Stimulated activated CD8-positive, alpha-beta memory T cell treated with anti-CD3 and anti-CD28 coated beads, Interleukin-4, amount 100 ng/mL, for 4 hours (primary cell): ENCODE measurements around the gene WASHC1.
"Not testable (repeated sequence)": the region's sequence is repeated elsewhere in the genome, so short reads cannot be mapped to it uniquely, and the experiment has no call there.

ENCODE experiments used
- DNase-seq, 2 donors: peaks; one replicate each; pipeline ENCODE4 v3.0.0-alpha.2; 2020; ENCODE audit warnings: low read depth in 2 of 2, low spot score in 1 of 2

Gene WASHC1

GRCh38 chr9:29356-29755 lies at the start of gene WASHC1:
Gene WASHC1 (minus strand): TSS chr9:29456. CDS start chr9:24999, 4,457 bp downstream.
- DNase-seq = not testable (repeated sequence)

GRCh38 chr9:78333-78732 lies 49.1 kb upstream of the WASHC1 start:
- not testable (repeated sequence) for DNase-seq

GRCh38 chr9:76389-76788 lies 47.1 kb upstream of the WASHC1 start:
- not testable (repeated sequence) for DNase-seq

- DNase-seq = not testable (repeated sequence)
These were observed 44.8 kb upstream of the WASHC1 start for GRCh38 chr9:73900-74525.

- DNase-seq = not testable (repeated sequence)
These were observed 44.0 kb upstream of the WASHC1 start for GRCh38 chr9:73076-73899.

GRCh38 chr9:63031-63629 lies 33.9 kb upstream of the WASHC1 start:
- DNase-seq = peak in 1 of 2 donors; percentile 13

GRCh38 chr9:52678-53077 lies 23.4 kb upstream of the WASHC1 start:
- not testable (repeated sequence) for DNase-seq

- DNase-seq = not testable (repeated sequence)
These were observed 19.1 kb upstream of the WASHC1 start for GRCh38 chr9:48190-48842.

- not testable (repeated sequence) for DNase-seq
These were observed 17.5 kb upstream of the WASHC1 start for GRCh38 chr9:46639-47271.

- DNase-seq = not testable (repeated sequence)
These were observed 16.9 kb upstream of the WASHC1 start for GRCh38 chr9:46164-46563.

GRCh38 chr9:45180-45878 lies 16.1 kb upstream of the WASHC1 start:
- not testable (repeated sequence) for DNase-seq

GRCh38 chr9:44416-44815 lies 15.2 kb upstream of the WASHC1 start:
- DNase-seq = not testable (repeated sequence)

- not testable (repeated sequence) for DNase-seq
These were observed 14.4 kb upstream of the WASHC1 start for GRCh38 chr9:43636-44035.

GRCh38 chr9:43116-43515 lies 13.9 kb upstream of the WASHC1 start:
- not testable (repeated sequence) for DNase-seq

GRCh38 chr9:41819-42218 lies 12.6 kb upstream of the WASHC1 start:
- DNase-seq = not testable (repeated sequence)

GRCh38 chr9:41261-41676 lies 12.0 kb upstream of the WASHC1 start:
- DNase-seq = not testable (repeated sequence)

- not testable (repeated sequence) for DNase-seq
These were observed 3.1 kb upstream of the WASHC1 start for GRCh38 chr9:32308-32707.

- DNase-seq = not testable (repeated sequence)
These were observed 481 bp downstream of the WASHC1 start for GRCh38 chr9:28775-29174.

- not testable (repeated sequence) for DNase-seq
These were observed 7.6 kb downstream of the WASHC1 start for GRCh38 chr9:21621-22020.

GRCh38 chr9:16875-17274 lies 12.4 kb downstream of the WASHC1 start:
- DNase-seq = not testable (repeated sequence)
